ENCODE results near the gene CFAP100.

Gene CFAP100

DNA sequence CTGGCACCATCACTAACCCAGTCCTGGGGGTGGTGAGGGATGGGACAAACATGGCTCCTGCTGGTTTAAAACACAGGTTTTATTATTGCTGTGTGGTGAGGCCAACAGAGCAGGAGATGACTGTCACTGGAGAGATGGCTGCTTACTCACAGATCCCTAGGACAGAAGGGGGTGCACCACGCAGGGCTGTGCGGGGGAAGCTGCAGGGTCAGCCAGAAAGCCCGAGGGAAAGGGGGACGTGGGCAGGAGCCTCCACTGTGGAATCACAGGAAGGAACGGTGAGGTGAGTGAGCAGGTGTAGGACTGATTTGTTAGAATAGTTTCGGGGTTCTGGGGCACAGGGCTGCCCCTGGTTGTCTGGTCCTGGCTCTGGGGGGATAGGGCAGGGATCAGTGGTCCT is 7.5 kb downstream of the CFAP100 start:
- DNase-seq (ENCODE audit: low spot score) = no peak

- DNase-seq (ENCODE audit: low spot score) = no peak
These were observed 8.1 kb downstream of the CFAP100 start for GRCh38 chr3:126402666-126403302.

DNA sequence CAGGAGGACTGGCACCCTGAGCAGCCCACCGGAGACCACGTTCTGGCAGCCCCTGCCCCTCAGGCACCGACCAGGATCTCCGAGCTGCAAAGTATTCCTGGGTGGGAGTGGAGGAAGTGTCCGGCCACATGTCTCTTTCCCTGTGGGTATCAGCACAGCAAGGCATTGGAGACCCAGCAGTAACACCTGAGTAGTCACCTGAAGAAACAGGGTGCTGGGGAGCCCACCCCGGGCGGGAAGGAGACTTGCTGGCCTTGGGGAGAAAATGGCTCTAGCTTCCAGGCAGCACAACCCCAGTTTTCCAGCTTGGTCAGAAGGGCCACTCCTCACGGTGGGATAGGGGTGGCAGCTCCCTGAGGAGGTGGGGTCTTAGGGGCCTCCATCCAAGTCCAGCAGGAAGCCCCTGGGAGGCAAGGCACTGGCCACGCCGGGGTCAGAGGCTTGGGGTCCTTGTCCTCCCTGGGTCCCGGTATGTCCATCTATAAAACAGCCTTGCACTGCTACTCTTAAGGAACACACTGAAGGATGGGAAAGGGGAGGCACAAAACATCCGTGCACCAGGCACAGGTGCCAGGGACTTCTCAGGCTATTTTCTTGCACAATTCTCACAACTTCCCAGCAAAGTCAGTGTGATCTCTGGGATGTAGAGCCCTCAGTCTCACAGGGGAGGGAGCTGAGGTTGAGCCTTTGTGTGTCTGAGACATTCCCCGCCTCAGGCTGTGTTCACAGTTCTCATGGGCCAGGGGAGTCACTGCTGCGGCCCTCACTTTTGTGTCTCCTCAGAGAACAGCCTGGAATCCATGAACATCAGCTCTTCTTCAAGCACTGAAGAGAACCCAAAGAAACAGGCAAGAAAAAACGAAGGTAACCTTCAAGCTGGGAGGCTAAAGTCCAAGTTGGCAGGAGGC is 11.9 kb downstream of the CFAP100 start:
- no peak for DNase-seq (ENCODE audit: low spot score)

- DNase-seq (ENCODE audit: low spot score) = no peak
These were observed 12.8 kb downstream of the CFAP100 start for GRCh38 chr3:126407412-126408044.

GRCh38 chr3:126408099-126408498 is 13.4 kb downstream of the CFAP100 start:
- no peak for DNase-seq (ENCODE audit: low spot score)

GRCh38 chr3:126412841-126413692 is 18.4 kb downstream of the CFAP100 start:
- no peak for DNase-seq (ENCODE audit: low spot score)

DNA sequence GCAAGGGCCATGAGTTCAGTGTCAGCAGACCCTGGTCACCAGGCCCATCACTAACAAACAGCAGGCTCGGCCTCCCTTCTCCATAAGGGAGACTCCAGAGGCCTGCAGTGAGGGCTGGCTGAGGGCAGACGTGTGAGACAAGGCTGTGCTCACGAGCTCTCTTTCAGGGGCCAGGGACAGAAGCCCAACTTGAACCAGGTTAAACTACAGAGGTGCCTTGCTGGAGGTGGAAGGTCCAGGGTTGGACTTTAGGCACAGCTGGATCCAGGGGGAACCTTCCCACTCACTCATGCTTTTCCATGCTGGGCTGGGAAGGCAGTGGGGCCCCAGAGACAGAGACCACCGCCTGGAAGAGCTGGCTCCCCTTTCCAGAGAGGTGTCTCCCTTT is 19.0 kb downstream of the CFAP100 start:
- no peak for DNase-seq (ENCODE audit: low spot score)

- no peak for DNase-seq (ENCODE audit: low spot score)
These were observed 19.7 kb downstream of the CFAP100 start for GRCh38 chr3:126414406-126414805.

DNA sequence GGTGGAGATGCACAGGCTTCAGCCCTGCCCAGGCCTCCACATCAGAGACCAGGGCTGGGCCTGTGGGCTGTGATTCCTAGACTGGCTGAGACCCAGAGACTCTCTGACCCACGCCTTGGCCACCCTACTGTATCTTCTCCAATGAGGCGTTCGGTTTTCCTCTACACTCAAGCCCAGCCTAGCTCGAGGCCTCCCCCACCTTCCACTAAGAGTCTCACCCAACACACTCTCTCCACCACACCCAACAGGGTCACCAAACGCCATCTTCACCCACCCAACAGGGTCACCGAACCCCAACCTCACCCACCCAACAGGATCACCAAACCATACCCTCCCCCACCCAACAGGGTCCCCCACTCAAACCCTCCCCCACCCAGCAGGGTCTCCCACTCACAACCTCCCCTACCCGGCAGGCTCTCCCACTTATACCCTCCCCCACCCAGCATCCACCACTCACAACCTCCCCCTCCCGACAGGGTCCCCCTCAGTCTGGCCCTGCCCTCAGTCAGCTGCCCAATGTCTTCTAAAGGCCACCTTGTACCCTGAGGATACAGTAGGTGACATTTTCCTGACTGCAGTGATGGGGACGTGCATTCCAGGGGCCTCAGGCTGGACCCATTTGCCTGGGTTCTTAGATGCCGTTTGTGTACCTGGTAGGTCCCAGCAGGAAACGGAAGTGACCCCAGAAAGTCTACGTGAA is 20.4 kb downstream of the CFAP100 start:
- DNase-seq (ENCODE audit: low spot score) = peak; percentile 44

DNA sequence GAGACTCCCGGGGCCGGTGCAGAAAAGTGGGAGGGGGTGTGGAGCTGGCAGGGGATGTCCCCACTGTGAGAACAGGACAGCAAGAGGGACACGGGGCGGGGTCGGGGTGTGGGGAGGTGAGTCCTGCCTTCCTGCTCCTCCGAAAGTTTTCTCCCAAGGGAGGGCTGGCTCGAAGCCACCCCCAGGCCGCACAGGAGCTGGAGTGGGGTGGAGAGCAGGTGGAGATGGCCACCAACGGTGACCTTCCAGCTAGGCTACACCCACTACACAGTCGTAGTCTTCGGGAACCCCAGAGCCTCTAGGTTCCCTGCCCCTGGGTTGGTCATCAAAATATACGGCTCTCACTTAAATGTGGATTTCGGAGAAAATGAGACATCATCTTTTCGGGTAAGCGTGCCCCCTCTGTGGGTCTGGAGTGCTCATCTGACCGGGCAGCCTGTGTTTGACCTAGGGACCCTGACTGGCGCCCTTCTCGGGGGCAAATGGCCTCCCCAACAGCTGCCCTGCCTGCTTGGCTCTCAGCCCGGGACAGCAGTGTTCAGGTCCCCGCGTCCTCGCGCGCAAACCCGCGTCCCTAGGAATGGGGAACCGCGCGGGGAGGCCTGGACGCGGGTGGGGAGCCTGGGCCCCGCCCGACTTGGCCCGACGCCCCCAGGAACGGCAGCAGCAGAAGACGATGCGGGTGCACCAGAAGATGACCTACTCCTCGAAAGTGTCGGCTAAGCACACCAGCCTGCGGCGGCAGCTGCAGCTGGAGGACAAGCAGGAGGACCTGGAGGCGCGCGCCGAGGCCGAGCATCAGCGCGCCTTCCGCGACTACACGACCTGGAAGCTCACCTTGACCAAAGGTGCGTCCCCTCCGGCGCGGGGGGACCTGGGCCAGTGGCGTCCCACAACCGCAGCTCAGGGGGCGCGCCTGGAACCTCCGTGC is 21.2 kb downstream of the CFAP100 start:
- no peak for DNase-seq (ENCODE audit: low spot score)

DNA sequence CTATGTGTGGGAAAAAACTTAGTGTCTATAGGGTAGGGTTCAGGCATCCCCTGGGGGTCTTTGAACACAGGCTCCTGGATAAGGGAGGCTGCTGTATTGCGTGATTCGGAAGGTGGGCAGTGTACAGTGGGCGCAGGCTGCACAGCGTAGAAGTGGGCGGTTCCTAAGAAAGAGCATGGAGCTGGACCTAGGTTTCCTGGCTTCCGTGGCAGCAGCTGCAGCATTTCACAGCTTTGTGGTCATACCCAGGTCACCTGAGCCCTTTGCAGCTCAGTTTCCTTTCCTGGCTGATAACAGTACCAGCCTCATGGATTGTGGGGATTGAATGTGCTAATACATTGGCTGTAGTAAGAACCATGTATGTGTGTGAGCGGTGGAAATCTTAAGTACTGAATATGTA is 22.2 kb downstream of the CFAP100 start:
- no peak for DNase-seq (ENCODE audit: low spot score)

- no peak for DNase-seq (ENCODE audit: low spot score)
These were observed 22.8 kb downstream of the CFAP100 start for GRCh38 chr3:126417515-126417914.

- DNase-seq (ENCODE audit: low spot score) = no peak
These were observed 23.3 kb downstream of the CFAP100 start for GRCh38 chr3:126417981-126418530.

DNA sequence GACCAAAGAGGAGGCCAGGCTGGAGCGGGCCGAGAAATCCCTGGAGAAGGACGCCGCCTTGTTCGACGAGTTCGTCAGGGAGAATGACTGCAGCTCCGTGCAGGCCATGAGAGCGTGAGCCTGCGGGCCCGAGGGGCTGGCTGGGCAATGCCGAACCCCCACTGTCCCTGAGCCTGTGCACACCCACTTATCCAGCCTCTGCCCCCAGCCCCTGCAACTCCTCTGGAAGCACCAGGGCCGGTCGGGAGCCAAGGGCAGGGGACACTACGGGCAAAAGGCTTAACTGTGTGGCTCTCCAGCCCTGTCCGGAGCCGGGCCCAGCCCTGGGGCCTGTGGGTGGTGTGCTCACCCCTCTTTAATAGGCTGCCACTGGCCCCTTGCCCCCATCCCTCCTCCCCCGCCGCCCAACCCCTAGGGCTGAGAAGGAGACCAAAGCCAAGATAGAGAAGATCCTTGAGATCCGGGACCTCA is 24.0 kb downstream of the CFAP100 start:
- DNase-seq (ENCODE audit: low spot score) = no peak

- no peak for DNase-seq (ENCODE audit: low spot score)
These were observed 24.5 kb downstream of the CFAP100 start for GRCh38 chr3:126419151-126419703.

DNA sequence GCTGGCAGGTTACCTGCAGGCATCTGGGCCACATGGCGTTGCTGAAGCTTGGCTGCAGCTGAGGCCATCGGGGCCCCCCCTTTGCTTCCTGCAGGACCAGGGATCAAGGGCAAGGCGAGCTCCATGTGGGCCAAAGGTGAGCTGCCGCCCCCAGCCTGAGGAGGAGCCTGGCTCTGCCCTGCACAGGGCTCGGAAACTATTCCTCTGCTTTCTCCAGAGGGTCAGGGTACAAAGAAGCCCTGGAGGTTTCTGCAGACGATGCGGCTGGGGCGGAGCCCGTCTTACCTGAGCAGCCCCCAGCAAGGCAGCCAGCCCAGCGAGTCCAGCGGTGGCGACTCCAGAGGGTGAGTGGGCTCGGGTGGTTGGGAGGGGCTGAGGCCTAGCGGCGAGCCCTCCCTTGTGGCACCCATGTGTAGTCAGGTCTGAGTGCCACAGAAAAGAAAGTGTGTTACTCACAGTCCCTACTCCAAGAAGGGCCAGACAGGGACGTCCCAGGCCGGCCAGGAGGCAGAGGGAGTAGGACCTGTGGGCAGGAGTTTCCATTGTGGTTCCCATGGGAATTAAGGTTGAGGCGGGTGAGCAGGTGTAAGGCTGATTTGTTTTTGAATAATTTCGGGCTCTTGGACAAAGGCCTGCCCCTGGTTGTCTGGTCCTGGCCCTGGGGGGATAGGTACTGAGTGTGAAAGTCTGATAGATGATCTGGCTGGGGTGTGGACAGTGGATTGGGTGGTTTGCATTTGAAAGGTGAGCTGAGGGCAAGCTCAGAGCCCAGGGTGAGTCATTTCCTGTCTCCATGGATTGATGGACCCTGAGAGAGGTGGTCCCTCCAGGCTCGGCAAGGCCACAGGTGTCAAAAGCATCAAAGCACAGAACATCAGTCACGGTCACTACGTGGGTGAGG is 25.4 kb downstream of the CFAP100 start:
- DNase-seq (ENCODE audit: low spot score) = no peak

GRCh38 chr3:126421573-126422119 is 26.9 kb downstream of the CFAP100 start:
- no peak for DNase-seq (ENCODE audit: low spot score)

GRCh38 chr3:126422121-126422520 is 27.4 kb downstream of the CFAP100 start:
- DNase-seq (ENCODE audit: low spot score) = peak; percentile 64

Measured in left forelimb (tissue), 1 donor.